Kidney epithelial cell (primary cell): ENCODE measurements around the gene TEKT5. TPM values are rescaled to one million over a fixed set of nuclear protein-coding genes. Genes with fewer than 3 reads are reported as not detected.

ENCODE experiments used
- DNase-seq: peaks from one replicate; pipeline ENCODE4 v3.0.0-alpha.2; 2010; ENCODE audit warnings: low read depth
- H3K27me3 ChIP-seq: 2 replicates; pipeline ENCODE4 v1.6.0; 2011; ENCODE audit warnings: low read length; ENCODE audit not compliant: control insufficient read depth, insufficient read depth
- H3K36me3 ChIP-seq: 2 replicates; pipeline ENCODE4 v1.5.1; 2011; ENCODE audit warnings: low read length; ENCODE audit not compliant: control insufficient read depth, insufficient read depth
- H3K4me3 ChIP-seq: 2 replicates; pipeline ENCODE4 v1.5.1; 2011; ENCODE audit warnings: low read depth, mild to moderate bottlenecking, control low read depth, low read length
- total RNA-seq: library from RNA; depleted of rRNA; stranded (reverse); fragments of >200 nt; gene quantifications from 2 replicates; pipeline ENCODE4 v1.2.3, GENCODE V29; 2015
- TF ChIP-seq, protein P1 (sequence below): IDR thresholded peaks from 2 replicates; pipeline ENCODE4 v1.5.1; 2011; ENCODE audit warnings: mild to moderate bottlenecking, moderate library complexity, low read length, control low read depth, inconsistent platforms; ENCODE audit not compliant: insufficient read depth, poor library complexity, severe bottlenecking

Gene TEKT5
- total RNA-seq, 1 donor from 2014 or later: 0.04 TPM

DNA sequence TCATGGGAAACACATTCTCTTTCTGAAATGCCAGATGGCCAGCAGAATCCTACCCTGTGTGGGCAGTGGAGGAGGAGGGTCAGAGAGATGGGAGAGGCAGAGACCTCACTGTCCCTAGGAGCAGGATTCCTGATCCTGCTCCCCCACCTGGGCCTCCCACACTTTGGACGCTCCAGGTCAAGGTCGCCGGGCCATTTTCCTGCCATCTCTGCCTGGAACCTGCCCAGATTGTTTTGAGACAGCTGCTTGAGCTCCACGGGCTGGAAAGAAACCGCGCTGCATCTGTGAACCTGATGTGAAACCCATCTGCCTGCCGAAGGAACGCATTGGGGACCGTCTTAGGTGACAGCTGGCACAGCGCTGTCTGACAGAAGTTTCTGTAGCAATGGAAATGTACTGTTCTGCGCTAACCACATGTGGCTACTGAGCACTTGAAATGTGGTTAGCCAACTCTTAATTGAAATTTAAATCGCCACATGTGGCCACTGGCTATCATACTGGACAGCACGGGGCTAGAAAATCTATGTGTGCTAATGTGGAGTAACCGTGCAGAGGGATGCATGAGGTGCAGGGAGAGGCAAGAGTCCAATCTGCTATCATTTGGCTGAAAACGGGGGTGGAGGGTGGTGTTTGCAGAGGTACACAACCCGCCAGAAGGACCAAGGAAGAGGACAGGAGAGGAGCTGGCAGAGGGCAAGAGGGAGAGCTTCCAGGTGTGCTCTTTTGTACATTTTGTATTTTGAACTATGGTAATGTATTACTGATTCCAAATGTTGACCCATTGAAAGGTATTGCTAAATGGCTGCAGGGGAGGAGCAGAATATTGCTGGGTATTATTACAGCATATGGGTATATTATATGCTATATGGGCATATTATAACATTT, 33.5 kb upstream of the TEKT5 start:
- Histone ChIP-seq H3K4me3 (no peak overlapping the region), H3K36me3 (no peaks in the 10 kb centered on the region), H3K27me3 (no peaks in the 10 kb centered on the region)
- TF ChIP-seq, protein P1, sequence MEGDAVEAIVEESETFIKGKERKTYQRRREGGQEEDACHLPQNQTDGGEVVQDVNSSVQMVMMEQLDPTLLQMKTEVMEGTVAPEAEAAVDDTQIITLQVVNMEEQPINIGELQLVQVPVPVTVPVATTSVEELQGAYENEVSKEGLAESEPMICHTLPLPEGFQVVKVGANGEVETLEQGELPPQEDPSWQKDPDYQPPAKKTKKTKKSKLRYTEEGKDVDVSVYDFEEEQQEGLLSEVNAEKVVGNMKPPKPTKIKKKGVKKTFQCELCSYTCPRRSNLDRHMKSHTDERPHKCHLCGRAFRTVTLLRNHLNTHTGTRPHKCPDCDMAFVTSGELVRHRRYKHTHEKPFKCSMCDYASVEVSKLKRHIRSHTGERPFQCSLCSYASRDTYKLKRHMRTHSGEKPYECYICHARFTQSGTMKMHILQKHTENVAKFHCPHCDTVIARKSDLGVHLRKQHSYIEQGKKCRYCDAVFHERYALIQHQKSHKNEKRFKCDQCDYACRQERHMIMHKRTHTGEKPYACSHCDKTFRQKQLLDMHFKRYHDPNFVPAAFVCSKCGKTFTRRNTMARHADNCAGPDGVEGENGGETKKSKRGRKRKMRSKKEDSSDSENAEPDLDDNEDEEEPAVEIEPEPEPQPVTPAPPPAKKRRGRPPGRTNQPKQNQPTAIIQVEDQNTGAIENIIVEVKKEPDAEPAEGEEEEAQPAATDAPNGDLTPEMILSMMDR: no peak
- no peak for DNase-seq

DNA sequence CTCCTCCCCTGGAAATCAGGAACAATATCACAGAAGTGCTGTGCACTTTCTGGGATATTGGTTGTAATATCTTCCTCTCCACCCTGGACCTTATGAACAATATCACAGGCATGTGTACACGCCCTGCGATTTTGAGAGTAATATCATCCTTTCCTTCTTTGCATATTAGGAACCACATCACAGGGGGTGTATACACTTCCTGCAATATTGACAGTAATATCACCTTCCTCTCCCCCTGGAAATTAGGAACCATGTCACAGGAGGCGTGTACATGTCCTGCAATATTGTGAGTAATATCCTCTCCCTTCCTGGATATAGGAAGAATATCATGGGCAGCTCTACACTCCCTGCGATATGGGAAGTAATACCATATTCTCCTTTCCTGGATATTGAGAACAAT, 14.2 kb upstream of the TEKT5 start:
- Histone ChIP-seq H3K4me3 (no peak overlapping the region), H3K36me3 (no peaks in the 10 kb centered on the region), H3K27me3 (no peaks in the 10 kb centered on the region)
- TF ChIP-seq, protein P1: no peak
- no peak for DNase-seq

DNA sequence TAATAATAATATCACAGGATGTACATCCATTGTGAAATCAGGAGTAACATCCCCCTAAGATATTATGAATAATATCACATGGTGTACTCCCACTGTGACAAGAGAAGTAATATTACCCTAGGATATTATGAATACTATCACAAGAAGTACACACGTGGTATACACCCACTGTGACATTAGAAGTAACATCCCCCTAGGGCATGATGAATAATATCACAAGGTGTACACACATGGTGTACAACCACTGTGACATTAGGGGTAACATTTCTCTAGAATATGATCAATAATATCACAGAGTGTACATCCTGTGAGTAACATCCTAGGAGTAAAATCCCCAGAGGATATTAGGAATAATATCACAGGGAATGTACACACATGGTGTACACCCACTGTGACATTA, 5.0 kb upstream of the TEKT5 start:
- TF ChIP-seq, protein P1: no peak
- H3K4me3 ChIP-seq: no peak overlapping the region
- no peaks in the 10 kb centered on the region for H3K36me3 ChIP-seq
- no peak for DNase-seq
- H3K27me3 ChIP-seq: no peaks in the 10 kb centered on the region

DNA sequence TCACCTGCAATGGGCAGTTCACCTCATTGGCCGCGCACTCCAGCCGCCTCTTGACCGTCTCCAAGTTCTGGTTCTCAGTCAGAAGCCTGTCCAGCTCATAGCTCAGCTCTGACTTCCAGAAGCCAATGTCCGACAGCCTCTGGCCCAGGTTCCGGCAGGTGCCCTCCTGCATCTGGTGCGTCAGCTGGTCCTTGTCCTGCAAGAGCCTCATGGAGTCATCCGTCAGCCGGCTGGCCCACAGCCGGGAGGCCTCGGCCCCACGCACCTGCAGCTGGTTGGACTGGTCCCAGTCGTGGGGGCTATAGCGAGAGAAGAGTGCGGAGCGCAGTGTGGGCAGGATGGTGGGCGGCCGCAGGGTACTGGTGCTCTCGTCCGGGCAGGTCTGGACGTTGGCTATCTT, 424 bp downstream of the TEKT5 start:
- TF ChIP-seq, protein P1: no peak
- H3K4me3 ChIP-seq: no peak overlapping the region
- DNase-seq: no peak
- H3K27me3 ChIP-seq: no peaks in the 10 kb centered on the region
- no peaks in the 10 kb centered on the region for H3K36me3 ChIP-seq

- DNase-seq: no peak
- Histone ChIP-seq H3K27me3 (no peaks in the 10 kb centered on the region), H3K4me3 (no peak overlapping the region), H3K36me3 (no peaks in the 10 kb centered on the region)
- TF ChIP-seq, protein P1: no peak
Observed at GRCh38 chr16:10693889-10694288, 841 bp downstream of the TEKT5 start.

GRCh38 chr16:10692470-10692869, 2.3 kb downstream of the TEKT5 start:
- Histone ChIP-seq H3K36me3 (no peaks in the 10 kb centered on the region), H3K27me3 (no peaks in the 10 kb centered on the region), H3K4me3 (no peak overlapping the region)
- TF ChIP-seq, protein P1: no peak
- DNase-seq: no peak
